ENCODE results near the gene LDLRAD4. TPM values are rescaled to one million over a fixed set of nuclear protein-coding genes. Genes with fewer than 3 reads are reported as not detected.
A peak's percentile ranks its signal among the peaks of the same experiment; 100 is the strongest.

LDLRAD4 gene
- total RNA-seq, 2 donors from 2014 or later, result 112 to 120 TPM

- Mint-ChIP-seq H3K4me3 (no peak overlapping the region), H3K4me1 (peaks cover 7% of the 10 kb centered on the region), H3K36me3 (ENCODE audit: low read depth) (no peaks in the 10 kb centered on the region), H3K27ac (no peak overlapping the region), H3K27me3 (no peaks in the 10 kb centered on the region)
- no peaks in the 10 kb centered on the region for H3K9me3 ChIP-seq (ENCODE audit: control insufficient read depth, low read length, poor library complexity, severe bottlenecking)
- ATAC-seq (no peak), DNase-seq (no peak)
Measured at GRCh38 chr18:13633700-13634099, 415.1 kb downstream of the LDLRAD4 start.

GRCh38 chr18:13635046-13635445 lies 416.5 kb downstream of the LDLRAD4 start:
- no peaks in the 10 kb centered on the region for H3K9me3 ChIP-seq (ENCODE audit: control insufficient read depth, low read length, poor library complexity, severe bottlenecking)
- ATAC-seq, result no peak

GRCh38 chr18:13638719-13639595 lies 420.4 kb downstream of the LDLRAD4 start:
- peaks cover 3% of the 10 kb centered on the region for H3K36me3 Mint-ChIP-seq (ENCODE audit: low read depth)
- H3K27me3 Mint-ChIP-seq, result no peaks in the 10 kb centered on the region
- no peak overlapping the region for H3K27ac Mint-ChIP-seq
- no peak for DNase-seq
- no peak overlapping the region for H3K4me3 Mint-ChIP-seq
- H3K4me1 Mint-ChIP-seq, result no peaks in the 10 kb centered on the region
- H3K9me3 ChIP-seq (ENCODE audit: control insufficient read depth, low read length, poor library complexity, severe bottlenecking), result no peaks in the 10 kb centered on the region
- ATAC-seq, result no peak

More at GRCh38 chr18:13635046-13635445, 416.5 kb downstream of the LDLRAD4 start:
- H3K36me3 Mint-ChIP-seq (ENCODE audit: low read depth), result no peaks in the 10 kb centered on the region
- peak overlapping the region; percentile 27 for H3K27ac Mint-ChIP-seq
- H3K4me1 Mint-ChIP-seq, result peaks cover 5% of the 10 kb centered on the region
- no peak overlapping the region for H3K4me3 Mint-ChIP-seq
- no peaks in the 10 kb centered on the region for H3K27me3 Mint-ChIP-seq
- no peak for DNase-seq

GRCh38 chr18:13640266-13640860 lies 421.8 kb downstream of the LDLRAD4 start:
- Mint-ChIP-seq H3K36me3 (ENCODE audit: low read depth) (peaks cover 6% of the 10 kb centered on the region), H3K27ac (no peak overlapping the region)

GRCh38 chr18:13641551-13642439 lies 423.2 kb downstream of the LDLRAD4 start:
- peaks cover 6% of the 10 kb centered on the region for H3K36me3 Mint-ChIP-seq (ENCODE audit: low read depth)
- no peak overlapping the region for H3K27ac Mint-ChIP-seq
- no peak for ATAC-seq
- no peak overlapping the region for H3K4me3 Mint-ChIP-seq
- H3K4me1 Mint-ChIP-seq, result peaks cover 6% of the 10 kb centered on the region
- H3K27me3 Mint-ChIP-seq, result no peaks in the 10 kb centered on the region
- no peaks in the 10 kb centered on the region for H3K9me3 ChIP-seq (ENCODE audit: control insufficient read depth, low read length, poor library complexity, severe bottlenecking)
- no peak for DNase-seq

More at GRCh38 chr18:13640266-13640860, 421.8 kb downstream of the LDLRAD4 start:
- H3K4me3 Mint-ChIP-seq, result no peak overlapping the region
- ATAC-seq, result no peak
- peaks cover 4% of the 10 kb centered on the region for H3K4me1 Mint-ChIP-seq
- H3K9me3 ChIP-seq (ENCODE audit: control insufficient read depth, low read length, poor library complexity, severe bottlenecking), result no peaks in the 10 kb centered on the region
- H3K27me3 Mint-ChIP-seq, result no peaks in the 10 kb centered on the region
- DNase-seq, result no peak

GRCh38 chr18:13642440-13642827 lies 423.9 kb downstream of the LDLRAD4 start:
- no peak for ATAC-seq
- DNase-seq, result no peak
- peaks cover 7% of the 10 kb centered on the region for H3K4me1 Mint-ChIP-seq
- H3K4me3 Mint-ChIP-seq, result no peak overlapping the region
- no peaks in the 10 kb centered on the region for H3K27me3 Mint-ChIP-seq
- peaks cover 6% of the 10 kb centered on the region for H3K36me3 Mint-ChIP-seq (ENCODE audit: low read depth)
- H3K27ac Mint-ChIP-seq, result no peak overlapping the region
- H3K9me3 ChIP-seq (ENCODE audit: control insufficient read depth, low read length, poor library complexity, severe bottlenecking), result no peaks in the 10 kb centered on the region

- H3K9me3 ChIP-seq (ENCODE audit: control insufficient read depth, low read length, poor library complexity, severe bottlenecking), result no peaks in the 10 kb centered on the region
- Mint-ChIP-seq H3K27ac (no peak overlapping the region), H3K36me3 (ENCODE audit: low read depth) (peaks cover 6% of the 10 kb centered on the region), H3K27me3 (no peaks in the 10 kb centered on the region), H3K4me1 (peaks cover 7% of the 10 kb centered on the region), H3K4me3 (no peak overlapping the region)
- ATAC-seq (no peak), DNase-seq (no peak)
Measured at GRCh38 chr18:13643261-13643751, 424.7 kb downstream of the LDLRAD4 start.

GRCh38 chr18:13645093-13645492 lies 426.5 kb downstream of the LDLRAD4 start:
- Mint-ChIP-seq H3K4me1 (peaks cover 10% of the 10 kb centered on the region), H3K27me3 (no peaks in the 10 kb centered on the region), H3K36me3 (ENCODE audit: low read depth) (peaks cover 6% of the 10 kb centered on the region), H3K27ac (no peak overlapping the region), H3K4me3 (no peak overlapping the region)
- DNase-seq (no peak), ATAC-seq (no peak)
- H3K9me3 ChIP-seq (ENCODE audit: control insufficient read depth, low read length, poor library complexity, severe bottlenecking), result no peaks in the 10 kb centered on the region

- ATAC-seq (no peak), DNase-seq (no peak)
- Mint-ChIP-seq H3K4me1 (peaks cover 10% of the 10 kb centered on the region), H3K27ac (no peak overlapping the region), H3K36me3 (ENCODE audit: low read depth) (peaks cover 3% of the 10 kb centered on the region), H3K27me3 (no peaks in the 10 kb centered on the region), H3K4me3 (no peak overlapping the region)
- no peaks in the 10 kb centered on the region for H3K9me3 ChIP-seq (ENCODE audit: control insufficient read depth, low read length, poor library complexity, severe bottlenecking)
Measured at GRCh38 chr18:13646633-13647032, 428.1 kb downstream of the LDLRAD4 start.

GRCh38 chr18:13647761-13648160 lies 429.2 kb downstream of the LDLRAD4 start:
- H3K36me3 Mint-ChIP-seq (ENCODE audit: low read depth), result peaks cover 3% of the 10 kb centered on the region
- no peak for ATAC-seq
- no peak overlapping the region for H3K4me3 Mint-ChIP-seq

GRCh38 chr18:13649397-13650390 lies 431.1 kb downstream of the LDLRAD4 start:
- DNase-seq (no peak), ATAC-seq (no peak)
- Mint-ChIP-seq H3K27ac (no peak overlapping the region), H3K36me3 (ENCODE audit: low read depth) (peaks cover 3% of the 10 kb centered on the region), H3K4me1 (peaks cover 9% of the 10 kb centered on the region), H3K27me3 (no peaks in the 10 kb centered on the region), H3K4me3 (no peak overlapping the region)
- no peaks in the 10 kb centered on the region for H3K9me3 ChIP-seq (ENCODE audit: control insufficient read depth, low read length, poor library complexity, severe bottlenecking)

More at GRCh38 chr18:13647761-13648160, 429.2 kb downstream of the LDLRAD4 start:
- Mint-ChIP-seq H3K27ac (no peak overlapping the region), H3K27me3 (no peaks in the 10 kb centered on the region), H3K4me1 (peaks cover 10% of the 10 kb centered on the region)
- no peaks in the 10 kb centered on the region for H3K9me3 ChIP-seq (ENCODE audit: control insufficient read depth, low read length, poor library complexity, severe bottlenecking)
- no peak for DNase-seq
